LNCaP clone FGC (cell line): Measurements from ENCODE around the gene ZFHX3.

ENCODE experiments used
- DNase-seq: peaks from one replicate; pipeline ENCODE4 v3.0.0-alpha.2; 2011; ENCODE audit warnings: low read depth
- H3K4me3 ChIP-seq: 2 replicates; pipeline ENCODE4 v1.5.1; 2011; ENCODE audit warnings: mild to moderate bottlenecking, low read depth, low read length, control low read depth
- TF ChIP-seq, protein P1 (sequence below): IDR thresholded peaks from 2 replicates; pipeline ENCODE4 v1.5.1; 2012; ENCODE audit warnings: mild to moderate bottlenecking; ENCODE audit not compliant: control insufficient read depth, insufficient read depth; ENCODE audit errors: extremely low read depth

ZFHX3 gene

DNA sequence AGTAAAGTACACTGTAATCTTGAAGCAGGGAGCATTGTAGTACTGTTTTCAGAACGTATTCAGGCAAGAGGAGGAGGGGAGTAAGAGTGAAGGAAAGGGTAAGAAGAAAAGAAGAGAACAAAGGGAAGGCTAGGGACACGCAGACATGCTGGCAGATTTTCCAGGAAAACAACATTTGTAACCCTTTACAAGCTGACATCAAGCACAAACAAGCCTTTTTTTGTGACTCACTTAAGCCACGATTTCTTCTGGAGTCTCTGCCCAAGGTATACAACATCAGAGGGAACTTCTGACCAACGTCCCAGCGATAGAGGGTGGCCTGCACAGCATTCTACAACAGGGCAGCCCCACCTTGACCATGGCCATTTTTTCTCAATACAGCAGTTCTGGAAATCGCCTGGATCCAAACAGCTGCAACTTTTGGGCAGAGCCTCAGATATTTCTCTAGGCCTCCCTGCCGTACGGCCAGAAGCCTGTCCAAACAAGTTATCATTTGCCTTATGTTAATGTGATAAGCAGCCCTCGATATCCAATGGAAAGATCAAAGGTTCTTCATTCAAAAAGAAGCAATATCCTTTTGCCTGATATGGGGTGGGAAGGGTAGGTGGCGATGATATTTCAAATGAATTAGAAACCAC lies 247.3 kb downstream of the ZFHX3 start:
- no peak for DNase-seq
- TF ChIP-seq, protein P1, sequence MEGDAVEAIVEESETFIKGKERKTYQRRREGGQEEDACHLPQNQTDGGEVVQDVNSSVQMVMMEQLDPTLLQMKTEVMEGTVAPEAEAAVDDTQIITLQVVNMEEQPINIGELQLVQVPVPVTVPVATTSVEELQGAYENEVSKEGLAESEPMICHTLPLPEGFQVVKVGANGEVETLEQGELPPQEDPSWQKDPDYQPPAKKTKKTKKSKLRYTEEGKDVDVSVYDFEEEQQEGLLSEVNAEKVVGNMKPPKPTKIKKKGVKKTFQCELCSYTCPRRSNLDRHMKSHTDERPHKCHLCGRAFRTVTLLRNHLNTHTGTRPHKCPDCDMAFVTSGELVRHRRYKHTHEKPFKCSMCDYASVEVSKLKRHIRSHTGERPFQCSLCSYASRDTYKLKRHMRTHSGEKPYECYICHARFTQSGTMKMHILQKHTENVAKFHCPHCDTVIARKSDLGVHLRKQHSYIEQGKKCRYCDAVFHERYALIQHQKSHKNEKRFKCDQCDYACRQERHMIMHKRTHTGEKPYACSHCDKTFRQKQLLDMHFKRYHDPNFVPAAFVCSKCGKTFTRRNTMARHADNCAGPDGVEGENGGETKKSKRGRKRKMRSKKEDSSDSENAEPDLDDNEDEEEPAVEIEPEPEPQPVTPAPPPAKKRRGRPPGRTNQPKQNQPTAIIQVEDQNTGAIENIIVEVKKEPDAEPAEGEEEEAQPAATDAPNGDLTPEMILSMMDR, result no peak
- H3K4me3 ChIP-seq, result no peak overlapping the region

- TF ChIP-seq, protein P1, result no peak
- DNase-seq, result no peak
- H3K4me3 ChIP-seq, result no peak overlapping the region
Measured at GRCh38 chr16:72798264-72798663, 249.7 kb downstream of the ZFHX3 start.

GRCh38 chr16:72797621-72798020 lies 250.3 kb downstream of the ZFHX3 start:
- no peak for DNase-seq
- TF ChIP-seq, protein P1, result no peak
- H3K4me3 ChIP-seq, result no peak overlapping the region

GRCh38 chr16:72796222-72796621 lies 251.7 kb downstream of the ZFHX3 start:
- DNase-seq, result no peak
- H3K4me3 ChIP-seq, result no peak overlapping the region
- TF ChIP-seq, protein P1, result no peak

GRCh38 chr16:72794986-72795385 lies 252.9 kb downstream of the ZFHX3 start:
- no peak overlapping the region for H3K4me3 ChIP-seq
- TF ChIP-seq, protein P1, result no peak
- DNase-seq, result no peak

DNA sequence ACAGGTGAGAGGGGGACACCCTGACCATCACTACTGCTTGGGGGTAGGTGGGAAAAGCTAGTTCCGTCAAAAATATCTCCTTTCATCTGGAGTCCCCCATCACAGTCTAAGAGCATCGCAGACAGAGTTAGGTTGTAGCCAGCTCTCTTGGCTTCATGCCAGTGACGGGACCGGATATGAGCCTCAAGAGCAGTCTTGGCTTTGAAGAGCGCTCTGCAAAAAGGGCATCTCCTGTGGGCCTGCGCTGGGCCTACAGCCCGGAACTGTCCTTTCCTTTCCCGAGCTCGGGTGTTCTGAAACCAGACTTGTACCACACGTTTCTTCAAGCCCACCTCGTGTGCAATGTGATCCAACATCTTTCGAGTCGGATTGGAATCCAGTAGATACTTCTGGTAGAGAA lies 253.6 kb downstream of the ZFHX3 start:
- no peak overlapping the region for H3K4me3 ChIP-seq
- TF ChIP-seq, protein P1, result no peak
- DNase-seq, result no peak

- TF ChIP-seq, protein P1, result no peak
- DNase-seq, result no peak
- no peak overlapping the region for H3K4me3 ChIP-seq
Measured at GRCh38 chr16:72793716-72794115, 254.2 kb downstream of the ZFHX3 start.
